A673 (cell line): ENCODE measurements around the gene IL17REL. TPM values are rescaled to one million over a fixed set of nuclear protein-coding genes. Genes with fewer than 3 reads are reported as not detected.
A peak's percentile ranks its signal among the peaks of the same experiment; 100 is the strongest.

ENCODE experiments used
- BruUV-seq: library from RNA; stranded (reverse); fragments of 400-500 nt; replicated peaks from 2 replicates; lab custom pipeline; 2021; lab: Mats Ljungman, UMichigan
- CTCF ChIA-PET: fragments of 300-600 bp; sonication (Branson Sonifier 250); formaldehyde crosslinking; loops from one replicate; lab custom pipeline; 2022; ENCODE audit warnings: antibody characterized with exemption; lab: Charles Lee
- POLR2A ChIA-PET: fragments of 300-600 bp; sonication (Branson Sonifier 250); formaldehyde crosslinking; loops from one replicate; lab custom pipeline; 2022; ENCODE audit warnings: antibody characterized with exemption; ENCODE audit not compliant: low non-redundant PET; lab: Charles Lee
- DNase-seq: peaks from one replicate; pipeline ENCODE4 v3.0.0-alpha.2; 2015; ENCODE audit warnings: low spot score
- H3K27ac ChIP-seq: fragments of 200-600 bp; sonication (generic); 2 replicates; pipeline ENCODE4 v1.5.1; 2016; ENCODE audit warnings: mixed run types, low read depth, mild to moderate bottlenecking, mixed read lengths, antibody characterized with exemption, low read length; ENCODE audit not compliant: poor library complexity, severe bottlenecking
- H3K27me3 ChIP-seq: fragments of 200-600 bp; sonication (generic); replicated peaks from 2 replicates; pipeline ENCODE4 v1.6.1; 2017; ENCODE audit warnings: mixed run types, low read depth, mild to moderate bottlenecking, mixed read lengths, antibody characterized with exemption, low read length; ENCODE audit not compliant: insufficient read depth, poor library complexity
- H3K36me3 ChIP-seq: fragments of 200-600 bp; sonication (generic); 2 replicates; pipeline ENCODE4 v1.6.1; 2016; ENCODE audit warnings: mixed run types, mild to moderate bottlenecking, mixed read lengths, antibody characterized with exemption, low read length; ENCODE audit not compliant: insufficient read depth, poor library complexity, severe bottlenecking
- H3K4me1 ChIP-seq: fragments of 200-600 bp; sonication (generic); 2 replicates; pipeline ENCODE4 v1.6.1; 2017; ENCODE audit warnings: mixed run types, mild to moderate bottlenecking, mixed read lengths, antibody characterized with exemption, low read length; ENCODE audit not compliant: insufficient read depth, poor library complexity, severe bottlenecking
- H3K4me3 ChIP-seq: fragments of 200-600 bp; sonication (generic); 2 replicates; pipeline ENCODE4 v1.5.1; 2016; ENCODE audit warnings: low read depth, mixed run types, mild to moderate bottlenecking, mixed read lengths, low read length; ENCODE audit not compliant: poor library complexity, severe bottlenecking
- H3K9me3 ChIP-seq: fragments of 200-600 bp; sonication (generic); 2 replicates; pipeline ENCODE4 v1.6.1; 2016; ENCODE audit warnings: mixed run types, low read depth, mild to moderate bottlenecking, mixed read lengths, antibody characterized with exemption, low read length; ENCODE audit not compliant: poor library complexity, severe bottlenecking
- CTCF ChIP-seq: fragments of 300-800, 200-600 bp; sonication (generic); conservative IDR thresholded peaks from 2 replicates; pipeline ENCODE4 v1.5.1; 2017; ENCODE audit warnings: low read depth, mild to moderate bottlenecking, antibody characterized with exemption, low read length, moderate library complexity, mixed read lengths
- EZH2 ChIP-seq: fragments of 200-600 bp; sonication (generic); IDR thresholded peaks from 2 replicates; pipeline ENCODE4 v1.6.1; 2017; ENCODE audit warnings: borderline replicate concordance, low read depth, mild to moderate bottlenecking, mixed read lengths, antibody characterized with exemption, low read length; ENCODE audit not compliant: poor library complexity, severe bottlenecking
- intact Hi-C: fragments of 100-400 bp; cut with micrococcal nuclease; formaldehyde crosslinking; loops from one replicate; pipeline ENCODE4 v1.10.0; 2022; ENCODE audit not compliant: unreplicated experiment
- total RNA-seq: library from RNA; stranded (reverse); gene quantifications from 2 replicates; pipeline ENCODE4 v1.2.3, GENCODE V29; 2021

Gene IL17REL
- total RNA-seq, 1 experiment from 2014 or later: not detected

- DNase-seq: peak; percentile 96
- no peaks in the 10 kb centered on the region for H3K9me3 ChIP-seq
- H3K4me3 ChIP-seq: peak overlapping the region; percentile 93
- ChIA-PET POLR2A (no interaction called here), CTCF (interaction anchor here (0.6 to 1.5 kb wide), 2 partner anchors 31 to 364 kb away, joined by 3 to 5 read pairs; no protein-coding TSS in a partner anchor)
- intact Hi-C loops: no loop called here
- TF ChIP-seq EZH2 (no peak), CTCF (0 out of 2 replicates have a peak, but pooled peaks have one; percentile 13)
- H3K4me1 ChIP-seq: peaks cover 27% of the 10 kb centered on the region
- BruUV-seq: no TSS peak
- no peaks in the 10 kb centered on the region for H3K27me3 ChIP-seq
- peaks cover 28% of the 10 kb centered on the region for H3K36me3 ChIP-seq
- peak overlapping the region; percentile 94 for H3K27ac ChIP-seq
Observed at GRCh38 chr22:49962012-49962750, 50.4 kb downstream of the IL17REL start.

- Histone ChIP-seq H3K27ac (peak overlapping the region; percentile 94), H3K4me1 (peaks cover 27% of the 10 kb centered on the region), H3K36me3 (peaks cover 28% of the 10 kb centered on the region), H3K27me3 (no peaks in the 10 kb centered on the region), H3K4me3 (peak overlapping the region; percentile 93), H3K9me3 (no peaks in the 10 kb centered on the region)
- ChIA-PET CTCF (interaction anchor here (1.5 kb wide), 1 partner anchor 30 kb away, joined by 3 read pairs; no protein-coding TSS in a partner anchor), POLR2A (no interaction called here)
- peak; percentile 55 for DNase-seq
- TF ChIP-seq CTCF: no peak
- TF ChIP-seq EZH2: no peak
- no TSS peak for BruUV-seq
- intact Hi-C loops: no loop called here
Observed at GRCh38 chr22:49961601-49962011, 51.0 kb downstream of the IL17REL start.

GRCh38 chr22:49961005-49961600, 51.5 kb downstream of the IL17REL start:
- no TSS peak for BruUV-seq
- CTCF ChIA-PET: no interaction called here

More at GRCh38 chr22:49961005-49961600, 51.5 kb downstream of the IL17REL start:
- no peaks in the 10 kb centered on the region for H3K27me3 ChIP-seq
- H3K4me3 ChIP-seq: peak overlapping the region; percentile 93
- H3K36me3 ChIP-seq: peaks cover 28% of the 10 kb centered on the region
- intact Hi-C loops: no loop called here
- POLR2A ChIA-PET: interaction anchor here (0.6 kb wide), 1 partner anchor 25 kb away, joined by 3 read pairs; no protein-coding TSS in a partner anchor
- H3K27ac ChIP-seq: peak overlapping the region; percentile 94
- H3K4me1 ChIP-seq: peaks cover 27% of the 10 kb centered on the region
- no peaks in the 10 kb centered on the region for H3K9me3 ChIP-seq
- DNase-seq: no peak
- TF ChIP-seq CTCF: no peak
- no peak for TF ChIP-seq EZH2
